ENCODE data around the gene SMAD6.

DNA sequence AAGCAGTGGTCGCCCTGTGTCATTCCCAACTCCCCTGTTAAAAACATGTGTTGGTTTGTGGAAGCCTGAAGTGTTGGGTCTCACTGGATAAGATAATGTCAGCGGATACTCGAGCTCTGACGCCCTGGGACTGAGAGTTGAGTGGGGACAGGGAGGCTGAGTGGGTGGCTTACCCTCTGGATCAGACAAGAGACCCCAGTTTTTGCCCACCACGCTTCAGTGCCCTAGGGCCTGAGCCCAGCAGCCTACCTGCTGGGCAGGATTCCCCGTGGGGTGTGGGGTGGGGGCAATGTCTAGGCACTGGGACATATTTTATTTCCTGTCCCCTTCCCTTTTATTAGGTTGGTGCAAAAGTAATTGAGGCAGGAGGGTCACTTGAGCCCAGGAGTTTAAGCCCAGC lies 75.0 kb downstream of the SMAD6 start:
- TF ChIP-seq POLR2AphosphoS5 (IDR thresholded peaks at IDR 0.05; ENCODE audit: low read length) (no peak), GATAD2B (conservative IDR thresholded peaks at IDR 0.05; ENCODE audit: low read depth) (no peak), SIN3A (IDR thresholded peaks at IDR 0.05; ENCODE audit: low read depth, low read length) (no peak), E2F4 (IDR thresholded peaks at IDR 0.05; ENCODE audit: low read depth, low read length) (no peak)
- TF ChIP-seq, protein P1, sequence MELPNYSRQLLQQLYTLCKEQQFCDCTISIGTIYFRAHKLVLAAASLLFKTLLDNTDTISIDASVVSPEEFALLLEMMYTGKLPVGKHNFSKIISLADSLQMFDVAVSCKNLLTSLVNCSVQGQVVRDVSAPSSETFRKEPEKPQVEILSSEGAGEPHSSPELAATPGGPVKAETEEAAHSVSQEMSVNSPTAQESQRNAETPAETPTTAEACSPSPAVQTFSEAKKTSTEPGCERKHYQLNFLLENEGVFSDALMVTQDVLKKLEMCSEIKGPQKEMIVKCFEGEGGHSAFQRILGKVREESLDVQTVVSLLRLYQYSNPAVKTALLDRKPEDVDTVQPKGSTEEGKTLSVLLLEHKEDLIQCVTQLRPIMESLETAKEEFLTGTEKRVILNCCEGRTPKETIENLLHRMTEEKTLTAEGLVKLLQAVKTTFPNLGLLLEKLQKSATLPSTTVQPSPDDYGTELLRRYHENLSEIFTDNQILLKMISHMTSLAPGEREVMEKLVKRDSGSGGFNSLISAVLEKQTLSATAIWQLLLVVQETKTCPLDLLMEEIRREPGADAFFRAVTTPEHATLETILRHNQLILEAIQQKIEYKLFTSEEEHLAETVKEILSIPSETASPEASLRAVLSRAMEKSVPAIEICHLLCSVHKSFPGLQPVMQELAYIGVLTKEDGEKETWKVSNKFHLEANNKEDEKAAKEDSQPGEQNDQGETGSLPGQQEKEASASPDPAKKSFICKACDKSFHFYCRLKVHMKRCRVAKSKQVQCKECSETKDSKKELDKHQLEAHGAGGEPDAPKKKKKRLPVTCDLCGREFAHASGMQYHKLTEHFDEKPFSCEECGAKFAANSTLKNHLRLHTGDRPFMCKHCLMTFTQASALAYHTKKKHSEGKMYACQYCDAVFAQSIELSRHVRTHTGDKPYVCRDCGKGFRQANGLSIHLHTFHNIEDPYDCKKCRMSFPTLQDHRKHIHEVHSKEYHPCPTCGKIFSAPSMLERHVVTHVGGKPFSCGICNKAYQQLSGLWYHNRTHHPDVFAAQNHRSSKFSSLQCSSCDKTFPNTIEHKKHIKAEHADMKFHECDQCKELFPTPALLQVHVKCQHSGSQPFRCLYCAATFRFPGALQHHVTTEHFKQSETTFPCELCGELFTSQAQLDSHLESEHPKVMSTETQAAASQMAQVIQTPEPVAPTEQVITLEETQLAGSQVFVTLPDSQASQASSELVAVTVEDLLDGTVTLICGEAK (IDR thresholded peaks at IDR 0.05; ENCODE audit: borderline replicate concordance): no peak

Data from GM12878 (cell line).